NK-92 (cell line): ENCODE data around the gene MUC2.

ENCODE experiments used
- DNase-seq: peaks from one replicate; lab custom pipeline; 2025; ENCODE audit not compliant: unreplicated experiment; lab: John Stamatoyannopoulos, UW

The MUC2 gene

GRCh38 chr11:1050581-1051355 lies 23.9 kb upstream of the MUC2 start:
- no peak for DNase-seq

- DNase-seq = no peak
Measured at GRCh38 chr11:1051356-1052132, 23.1 kb upstream of the MUC2 start.

GRCh38 chr11:1052133-1053011 lies 22.3 kb upstream of the MUC2 start:
- no peak for DNase-seq

DNA sequence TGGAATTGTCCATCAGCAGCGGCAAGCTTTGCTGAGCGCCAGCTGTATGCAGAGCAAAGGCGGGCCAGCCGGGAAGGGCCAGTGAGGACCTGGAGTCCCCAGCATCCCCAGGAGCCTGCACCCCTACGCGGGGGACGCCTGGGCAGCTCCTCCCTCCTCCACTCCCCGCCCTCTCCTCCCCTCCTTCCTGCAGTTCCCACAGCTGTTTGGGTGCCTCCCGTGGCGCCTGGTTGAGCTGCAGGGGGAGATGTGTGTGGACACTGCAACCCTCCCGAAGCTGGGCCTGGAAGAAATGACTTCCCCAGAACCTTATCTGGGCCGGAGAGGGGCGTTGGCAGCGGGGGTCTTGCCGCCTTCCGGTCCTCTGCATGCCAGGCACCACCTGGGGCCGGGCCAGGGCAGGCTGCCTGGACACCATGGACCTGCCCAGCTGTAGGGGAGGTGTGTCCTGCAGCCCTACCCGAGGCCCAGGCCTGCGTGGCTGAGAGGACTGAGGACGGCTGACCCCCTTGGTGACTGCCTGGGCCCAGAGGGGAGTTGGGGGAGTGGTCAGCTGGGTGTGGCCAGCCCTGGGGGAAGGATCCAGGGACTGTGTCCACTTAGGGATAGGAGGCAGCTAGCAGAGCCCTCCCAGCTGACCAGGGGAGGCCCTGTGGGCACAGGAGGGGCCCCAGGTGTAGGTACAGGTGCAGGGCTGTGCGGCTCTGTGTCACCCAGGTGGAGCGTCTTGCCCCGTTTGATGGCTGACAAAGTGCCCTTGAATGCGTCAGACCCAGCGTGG lies 21.4 kb upstream of the MUC2 start:
- DNase-seq = no peak

DNA sequence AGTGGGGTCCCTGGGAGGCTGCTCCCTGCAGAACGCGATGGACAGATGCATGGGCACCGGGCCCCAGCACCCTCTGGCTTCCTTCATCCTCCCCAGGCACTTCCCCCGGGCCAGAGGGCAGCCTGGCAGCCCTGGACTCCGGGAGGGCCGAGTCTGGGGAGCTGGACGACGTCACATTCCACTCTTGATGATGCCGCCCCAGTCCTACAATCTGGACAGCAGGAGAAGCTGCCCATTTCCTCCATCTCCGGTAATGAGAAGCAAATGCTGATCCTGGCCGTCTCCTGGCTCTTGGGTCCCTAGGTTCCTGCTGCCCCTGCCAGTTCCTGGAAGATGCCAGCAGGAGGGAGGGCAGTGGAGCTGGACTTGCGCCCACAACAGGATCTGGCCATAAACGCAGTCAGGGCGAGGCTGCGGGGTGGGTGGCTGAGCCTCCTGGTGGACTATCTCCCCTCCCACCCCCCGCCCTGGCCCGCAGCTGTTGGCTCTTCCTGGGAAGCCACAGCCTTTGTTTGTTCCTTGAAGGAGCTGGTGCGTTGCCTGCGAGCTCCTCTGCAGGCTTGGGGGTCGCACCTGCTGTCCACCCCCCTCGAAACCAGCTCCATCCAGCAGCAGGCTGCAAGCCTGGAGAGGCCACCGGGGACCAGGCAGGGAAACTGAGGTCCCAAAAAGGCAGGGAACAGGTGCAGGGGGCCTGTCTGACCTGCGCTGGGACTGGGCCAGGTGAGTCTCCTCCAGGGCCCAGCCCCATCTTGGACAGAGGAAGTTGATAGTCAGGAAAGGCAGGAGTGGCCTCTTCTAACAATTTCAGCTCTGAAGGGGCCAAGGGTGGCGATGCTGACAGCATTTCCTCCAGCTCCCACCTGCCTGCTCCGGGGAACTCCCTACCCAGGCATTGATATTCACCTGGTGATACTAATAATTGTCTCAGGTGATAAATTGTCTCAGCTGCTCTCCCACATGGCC lies 20.2 kb upstream of the MUC2 start:
- DNase-seq = no peak

- no peak for DNase-seq
Measured at GRCh38 chr11:1055109-1055703, 19.5 kb upstream of the MUC2 start.

DNA sequence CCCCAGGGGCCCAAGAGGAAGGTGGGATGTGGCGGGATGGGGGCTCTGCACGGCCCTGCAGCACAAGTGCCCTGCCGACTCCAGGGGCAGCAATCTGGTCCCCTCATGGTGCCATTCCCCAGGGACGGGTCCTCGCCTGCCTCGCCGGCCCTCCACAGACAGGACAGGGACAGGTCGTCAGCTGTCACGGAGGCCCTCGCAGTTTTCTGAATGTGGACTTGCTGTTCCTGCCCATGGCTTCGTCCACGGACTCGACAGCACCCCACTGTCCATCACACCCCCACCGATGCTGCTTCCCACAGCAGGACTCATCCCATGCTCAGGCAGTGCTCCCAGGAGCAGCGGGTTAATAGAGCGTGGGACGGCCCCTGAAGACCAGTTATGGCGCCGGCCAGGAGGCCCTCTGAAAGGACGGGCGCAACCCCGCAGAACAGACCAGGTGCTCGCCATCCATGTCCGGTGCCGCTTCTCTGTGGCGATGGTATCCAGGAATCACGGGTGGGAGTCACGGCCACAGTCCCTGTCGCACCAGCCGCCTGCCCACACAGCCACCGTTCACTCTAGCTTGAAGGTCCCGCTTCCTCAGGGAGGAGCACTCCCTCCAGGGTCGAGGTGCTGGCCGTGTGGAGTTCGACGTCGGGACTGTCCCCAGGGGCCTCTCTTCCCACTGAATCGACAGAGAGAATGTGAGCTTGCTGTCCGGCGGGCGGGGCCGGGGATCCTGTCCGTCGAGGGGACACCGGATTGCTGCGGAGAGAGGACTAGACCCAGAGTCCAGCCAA lies 18.5 kb upstream of the MUC2 start:
- no peak for DNase-seq

- DNase-seq = no peak
Measured at GRCh38 chr11:1057806-1058205, 16.9 kb upstream of the MUC2 start.

DNA sequence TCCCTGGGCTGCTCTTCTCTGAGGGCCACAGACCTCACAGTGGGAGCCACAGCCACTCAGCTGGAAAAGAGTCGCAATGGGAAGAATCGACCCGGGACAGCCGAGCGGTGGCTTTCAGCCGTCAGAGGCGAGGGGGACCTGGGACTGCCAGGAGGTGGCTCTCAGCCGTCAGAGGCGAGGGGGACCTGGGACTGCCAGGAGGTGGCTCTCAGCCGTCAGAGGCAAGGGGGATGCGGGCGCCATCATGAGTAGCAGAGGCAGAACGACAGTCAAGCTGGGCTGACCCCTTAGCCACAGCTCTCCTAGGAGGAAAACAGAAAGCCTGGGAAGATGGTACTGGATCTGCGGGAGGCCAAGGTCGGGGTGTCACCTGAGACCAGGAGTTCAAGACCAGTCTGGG lies 14.9 kb upstream of the MUC2 start:
- DNase-seq = no peak

DNA sequence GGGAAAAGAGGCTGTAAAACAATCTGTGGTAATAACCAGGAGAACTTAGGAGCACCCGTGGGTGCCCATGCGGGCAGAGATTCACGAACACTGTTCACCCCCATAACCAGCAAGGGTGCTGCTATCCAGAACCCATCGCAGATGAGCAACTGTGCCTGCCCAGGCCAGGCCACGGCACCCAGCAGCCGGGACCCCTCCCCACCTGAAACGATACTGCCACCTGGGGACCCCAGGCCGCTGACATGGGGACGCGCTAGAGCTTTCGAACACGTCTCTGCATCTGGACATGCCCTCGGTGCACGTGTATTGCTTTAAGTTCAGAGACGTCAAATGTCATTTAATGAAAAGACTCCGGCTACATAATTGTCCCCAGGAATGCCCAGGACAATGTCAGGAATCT lies 14.3 kb upstream of the MUC2 start:
- DNase-seq = no peak

DNA sequence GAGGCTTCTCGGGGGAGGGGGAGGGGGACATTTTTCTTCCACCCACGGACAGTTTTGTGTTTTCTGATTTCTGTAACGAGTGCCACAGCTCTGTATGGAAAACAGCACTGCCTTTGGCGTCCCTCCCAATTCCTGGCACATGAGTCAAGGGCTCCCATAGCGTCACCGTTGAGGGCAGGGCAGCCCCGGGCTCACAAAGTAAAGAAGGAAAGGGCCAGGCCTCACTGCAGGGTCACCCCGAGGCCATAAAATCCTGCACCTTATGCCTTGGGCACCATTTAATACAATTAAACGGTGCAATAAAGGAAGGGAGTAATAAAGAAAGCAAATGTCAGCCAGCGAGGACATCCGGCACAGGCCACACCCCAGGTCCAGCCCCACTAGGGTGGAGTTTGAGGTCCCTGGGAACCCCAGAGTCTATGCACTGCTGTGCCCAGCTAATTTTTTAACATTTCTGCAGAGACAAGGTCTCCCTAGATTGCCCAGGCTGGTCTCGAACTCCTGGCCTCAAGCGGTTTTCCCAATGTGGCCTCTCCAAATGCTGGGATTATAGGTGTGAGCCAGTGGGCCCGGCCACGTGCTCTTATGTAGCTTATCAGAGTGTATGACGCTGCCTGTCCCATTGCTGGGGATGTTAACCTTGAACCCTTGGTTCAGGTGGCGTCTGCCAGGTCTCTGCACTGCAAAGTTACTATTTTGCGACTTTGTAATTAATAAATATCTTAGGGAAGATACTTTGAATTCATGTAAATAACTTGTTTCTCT lies 13.6 kb upstream of the MUC2 start:
- DNase-seq = no peak

DNA sequence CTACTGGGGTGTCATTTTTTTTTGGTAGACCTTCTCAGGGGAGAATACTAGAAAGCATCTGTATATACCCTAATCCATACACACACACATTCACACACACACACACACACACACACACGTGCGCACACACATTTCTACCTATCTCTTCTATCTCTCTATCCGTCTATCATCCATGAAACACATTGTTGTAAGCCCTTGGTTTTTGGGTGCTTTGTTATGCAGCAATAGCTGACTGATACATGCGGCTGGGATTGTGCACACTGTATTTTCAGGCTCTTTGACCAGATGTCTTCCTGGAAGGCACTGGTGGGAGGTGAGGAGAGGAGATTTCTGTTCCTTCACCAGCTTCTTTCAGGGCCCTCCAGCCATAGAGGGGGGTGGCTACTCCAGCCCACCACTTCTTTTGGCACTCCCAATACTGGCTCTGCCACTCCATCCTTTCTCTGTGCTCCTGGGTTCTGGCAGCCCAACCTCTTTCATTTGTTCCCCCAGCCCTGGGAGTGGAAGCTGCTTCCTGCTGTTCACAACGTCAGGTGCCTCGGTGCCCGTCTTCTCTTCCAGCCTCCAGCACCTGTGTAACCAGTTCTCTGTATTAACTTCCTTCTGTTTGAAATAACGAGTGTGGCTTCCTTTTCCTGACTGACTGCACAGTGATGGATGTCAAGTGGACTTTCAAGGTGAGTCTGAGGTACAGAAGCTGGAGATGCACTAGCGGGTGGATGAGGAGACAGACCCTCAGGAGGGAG lies 12.4 kb upstream of the MUC2 start:
- no peak for DNase-seq

GRCh38 chr11:1064167-1064566 lies 10.5 kb upstream of the MUC2 start:
- DNase-seq = no peak

DNA sequence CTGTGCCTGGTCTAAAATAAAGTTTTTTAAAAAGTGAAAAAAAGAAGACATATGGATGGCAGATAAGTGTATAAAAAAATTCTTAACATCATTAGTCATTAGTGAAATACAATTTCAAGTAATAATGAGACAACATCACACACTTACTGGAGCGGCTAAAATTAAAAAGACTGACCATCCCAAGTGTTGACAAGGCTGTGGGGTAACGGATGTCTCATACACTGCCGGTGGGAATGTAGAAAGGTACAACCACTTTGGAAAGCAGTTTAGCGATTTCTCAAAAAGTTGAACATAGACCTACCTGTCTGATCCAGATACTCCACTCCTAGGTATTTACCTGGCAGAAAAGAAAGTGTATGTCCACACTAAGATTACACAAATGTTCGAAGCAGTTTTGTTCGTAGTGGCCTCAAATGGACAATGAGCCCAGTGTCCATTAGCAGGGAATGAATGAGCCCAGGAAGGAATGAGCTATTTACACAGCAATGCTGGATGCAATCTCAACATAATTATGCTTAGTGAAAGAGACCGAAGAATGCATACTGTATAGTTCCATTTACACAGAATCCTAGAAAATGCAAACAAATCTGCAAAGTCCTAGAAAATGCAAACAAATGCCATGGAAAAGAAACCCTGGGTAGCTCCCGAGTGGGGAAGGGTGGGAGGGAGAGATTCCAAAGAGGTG lies 6.7 kb upstream of the MUC2 start:
- DNase-seq = no peak

- DNase-seq = no peak
Measured at GRCh38 chr11:1069740-1070139, 4.9 kb upstream of the MUC2 start.
